Right lobe of liver (tissue), 4 donors: ENCODE measurements around the gene CMPK2.

ENCODE experiments used
- POLR2A ChIP-seq: fragments of 450-650 bp; IDR thresholded peaks from one replicate; pipeline ENCODE4 v1.6.1; 2017; ENCODE audit warnings: antibody characterized with exemption, mild to moderate bottlenecking
- TF ChIP-seq, protein P1 (sequence below), 4 donors: fragments of 200-600 bp in 3 of 4; fragments of 450-650 bp in 1 of 4; IDR thresholded peaks; one replicate each; pipeline versions ENCODE4 v1.5.1 to v1.8.0; 2016 to 2022; ENCODE audit warnings: antibody characterized with exemption in 4 of 4, mild to moderate bottlenecking in 2 of 4
- donor health status: DM: no; HTN: no; CAD: no.
- donor health status: DM: no; HTN: no; CAD: no.
- donor health status: DM: no; HTN: yes; CAD: no.

DNA sequence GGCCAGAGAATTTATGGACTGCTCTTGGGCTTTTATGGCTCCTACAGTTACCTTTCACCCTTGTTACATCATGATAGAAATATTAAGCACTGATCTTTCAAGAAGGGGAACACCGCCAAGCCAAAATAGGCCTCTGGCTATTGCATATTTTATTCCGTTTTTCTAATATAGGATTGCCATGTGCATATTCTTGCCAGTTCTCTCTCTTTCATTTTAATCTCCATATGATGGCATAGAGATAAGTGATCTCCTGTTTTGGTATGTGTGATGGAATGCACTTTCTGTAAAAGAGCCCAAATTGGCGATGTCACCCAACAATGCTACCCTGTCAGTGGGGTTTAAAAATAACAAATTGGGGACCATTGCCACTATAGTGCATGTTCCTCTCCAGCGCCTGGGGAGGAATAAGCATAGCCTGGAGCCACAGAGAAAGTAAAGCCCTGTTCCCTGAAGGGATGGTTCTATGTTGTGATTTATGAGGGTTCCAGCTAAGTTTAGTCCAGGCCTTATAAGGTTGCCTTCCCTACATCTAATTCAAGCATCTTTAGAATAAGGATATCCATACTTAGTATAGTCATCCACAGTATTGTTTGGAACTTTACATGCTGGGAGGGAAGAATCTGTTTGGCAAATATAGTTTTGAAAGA lies 26.9 kb downstream of the CMPK2 start:
- TF ChIP-seq, protein P1, sequence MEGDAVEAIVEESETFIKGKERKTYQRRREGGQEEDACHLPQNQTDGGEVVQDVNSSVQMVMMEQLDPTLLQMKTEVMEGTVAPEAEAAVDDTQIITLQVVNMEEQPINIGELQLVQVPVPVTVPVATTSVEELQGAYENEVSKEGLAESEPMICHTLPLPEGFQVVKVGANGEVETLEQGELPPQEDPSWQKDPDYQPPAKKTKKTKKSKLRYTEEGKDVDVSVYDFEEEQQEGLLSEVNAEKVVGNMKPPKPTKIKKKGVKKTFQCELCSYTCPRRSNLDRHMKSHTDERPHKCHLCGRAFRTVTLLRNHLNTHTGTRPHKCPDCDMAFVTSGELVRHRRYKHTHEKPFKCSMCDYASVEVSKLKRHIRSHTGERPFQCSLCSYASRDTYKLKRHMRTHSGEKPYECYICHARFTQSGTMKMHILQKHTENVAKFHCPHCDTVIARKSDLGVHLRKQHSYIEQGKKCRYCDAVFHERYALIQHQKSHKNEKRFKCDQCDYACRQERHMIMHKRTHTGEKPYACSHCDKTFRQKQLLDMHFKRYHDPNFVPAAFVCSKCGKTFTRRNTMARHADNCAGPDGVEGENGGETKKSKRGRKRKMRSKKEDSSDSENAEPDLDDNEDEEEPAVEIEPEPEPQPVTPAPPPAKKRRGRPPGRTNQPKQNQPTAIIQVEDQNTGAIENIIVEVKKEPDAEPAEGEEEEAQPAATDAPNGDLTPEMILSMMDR (IDR thresholded peaks at IDR 0.05), result no peak
- no peak for TF ChIP-seq POLR2A
